Trophoblast cell (in vitro differentiated cells and primary cell): ENCODE measurements around the gene HPSE2.
A peak's percentile ranks its signal among the peaks of the same experiment; 100 is the strongest.

Source experiments
- DNase-seq, 2 donors: peaks; one replicate each; pipeline ENCODE4 v3.0.0-alpha.2; 2016
- H2AFZ ChIP-seq: 2 replicates; pipeline ENCODE4 v1.6.1; 2013; ENCODE audit warnings: low read length, moderate library complexity, mild to moderate bottlenecking; ENCODE audit not compliant: insufficient read depth, poor library complexity
- H2AK5ac ChIP-seq: 2 replicates; pipeline ENCODE4 v1.6.1; 2013; ENCODE audit warnings: mild to moderate bottlenecking, low read length
- H2BK120ac ChIP-seq: 2 replicates; pipeline ENCODE4 v1.6.1; 2013; ENCODE audit warnings: low read length, mild to moderate bottlenecking, moderate library complexity; ENCODE audit not compliant: insufficient read depth, poor library complexity
- H2BK12ac ChIP-seq: 2 replicates; pipeline ENCODE4 v1.6.1; 2013; ENCODE audit warnings: mild to moderate bottlenecking, low read length, moderate library complexity
- H2BK5ac ChIP-seq: 2 replicates; pipeline ENCODE4 v1.6.1; 2013; ENCODE audit warnings: low read length, low read depth, moderate library complexity, mild to moderate bottlenecking; ENCODE audit not compliant: poor library complexity
- H3K14ac ChIP-seq: 2 replicates; pipeline ENCODE4 v1.6.1; 2013; ENCODE audit warnings: mild to moderate bottlenecking, low read length
- H3K18ac ChIP-seq: 2 replicates; pipeline ENCODE4 v1.6.1; 2013; ENCODE audit warnings: mild to moderate bottlenecking, low read length
- H3K23ac ChIP-seq: 2 replicates; pipeline ENCODE4 v1.6.1; 2013; ENCODE audit warnings: low read length
- H3K27ac ChIP-seq: 2 replicates; pipeline ENCODE4 v1.5.1; 2013; ENCODE audit warnings: low read depth, mild to moderate bottlenecking, inconsistent platforms, low read length, moderate library complexity
- H3K27me3 ChIP-seq: 2 replicates; pipeline ENCODE4 v1.6.1; 2013; ENCODE audit warnings: inconsistent platforms, mild to moderate bottlenecking, low read length, moderate library complexity; ENCODE audit not compliant: insufficient read depth
- H3K36me3 ChIP-seq, 2 experiments: 1 replicate in 1 of 2; 2 replicates in 1 of 2; pipeline ENCODE4 v1.6.1; 2013; ENCODE audit warnings: low read length in 2 of 2, mild to moderate bottlenecking in 2 of 2, moderate library complexity in 1 of 2; ENCODE audit not compliant: insufficient read depth in 2 of 2, control insufficient read depth in 1 of 2
- H3K4ac ChIP-seq: 2 replicates; pipeline ENCODE4 v1.6.1; 2013; ENCODE audit warnings: low read depth, mild to moderate bottlenecking, low read length, moderate library complexity
- H3K4me1 ChIP-seq, 2 experiments: 1 replicate in 1 of 2; 2 replicates in 1 of 2; pipeline ENCODE4 v1.6.1; 2013; ENCODE audit warnings: low read length in 2 of 2, mild to moderate bottlenecking in 2 of 2, moderate library complexity in 1 of 2; ENCODE audit not compliant: insufficient read depth in 2 of 2, control insufficient read depth in 1 of 2
- H3K4me2 ChIP-seq: 2 replicates; pipeline ENCODE4 v1.6.1; 2013; ENCODE audit warnings: inconsistent platforms, mild to moderate bottlenecking, low read length, moderate library complexity
- H3K4me3 ChIP-seq: 2 replicates; pipeline ENCODE4 v1.5.1; 2013; ENCODE audit warnings: mild to moderate bottlenecking, low read depth, low read length, inconsistent platforms
- H3K79me1 ChIP-seq: one replicate; pipeline ENCODE4 v1.6.1; 2013; ENCODE audit warnings: low read length
- H3K79me2 ChIP-seq: 2 replicates; pipeline ENCODE4 v1.6.1; 2013; ENCODE audit warnings: low read length, mild to moderate bottlenecking; ENCODE audit not compliant: control insufficient read depth, insufficient read depth, poor library complexity
- H3K9ac ChIP-seq: 2 replicates; pipeline ENCODE4 v1.6.1; 2013; ENCODE audit warnings: mild to moderate bottlenecking, low read length
- H3K9me3 ChIP-seq: 2 replicates; pipeline ENCODE4 v1.6.1; 2013; ENCODE audit warnings: low read depth, mild to moderate bottlenecking, control low read depth, inconsistent platforms, low read length; ENCODE audit not compliant: insufficient read depth
- H4K12ac ChIP-seq: 2 replicates; pipeline ENCODE4 v1.6.1; 2013; ENCODE audit warnings: low read depth, mild to moderate bottlenecking, low read length, moderate library complexity
- H4K8ac ChIP-seq: 2 replicates; pipeline ENCODE4 v1.6.1; 2013; ENCODE audit warnings: low read depth, mild to moderate bottlenecking, low read length, moderate library complexity
- H4K91ac ChIP-seq: one replicate; pipeline ENCODE4 v1.6.1; 2013; ENCODE audit warnings: low read depth, mild to moderate bottlenecking, low read length, moderate library complexity
- WGBS: extraction: QIAGEN DNeasy Blood & Tissue Kit; methylation state at CpG from one replicate; pipeline ENCODE4 v1.1.7; 2013; ENCODE audit warnings: missing lambda C conversion rate; ENCODE audit not compliant: insufficient read length, insufficient coverage; ENCODE audit errors: extremely low coverage; 5-methylcytosine and 5-hydroxymethylcytosine counted together

Gene HPSE2

DNA sequence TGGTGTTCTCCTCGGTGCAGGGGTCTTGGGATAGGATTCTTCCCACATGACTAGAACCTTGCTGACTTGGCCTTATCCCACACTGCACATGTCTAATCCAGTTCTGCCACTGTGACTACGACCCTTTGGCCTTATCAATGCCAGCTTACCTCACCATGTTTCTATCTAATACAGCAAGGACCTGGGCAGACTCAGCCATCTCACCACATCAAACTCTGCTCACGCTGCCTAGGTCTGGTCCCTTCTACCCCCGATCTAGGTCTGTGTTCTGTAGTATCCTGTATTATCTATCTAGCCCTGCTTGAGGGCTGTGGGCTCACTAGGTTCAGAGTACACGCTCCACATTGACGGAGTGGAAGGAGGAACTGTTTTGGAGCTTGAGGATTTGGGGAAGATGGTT lies 282.4 kb downstream of the HPSE2 start:
- no peak overlapping the region for H3K27ac ChIP-seq
- no peak overlapping the region for H3K14ac ChIP-seq
- no peak overlapping the region for H2AFZ ChIP-seq
- no peak overlapping the region for H2BK5ac ChIP-seq
- H3K4me2 ChIP-seq = no peak overlapping the region
- H3K4ac ChIP-seq = no peak overlapping the region
- no peak overlapping the region for H3K9ac ChIP-seq
- H3K36me3 ChIP-seq = no peaks in the 10 kb centered on the region
- no peaks in the 10 kb centered on the region for H3K9me3 ChIP-seq
- H2BK120ac ChIP-seq = no peak overlapping the region
- DNase-seq = no peak
- no peak overlapping the region for H4K8ac ChIP-seq
- no CpG with 5 or more reads among the region's 6 CpGs for WGBS
- no peak overlapping the region for H3K18ac ChIP-seq
- peaks cover 3 to 14% of the 10 kb centered on the region in 2 experiments for H3K4me1 ChIP-seq
- H4K91ac ChIP-seq = no peak overlapping the region
- H3K79me2 ChIP-seq = no peaks in the 10 kb centered on the region
- H2BK12ac ChIP-seq = no peak overlapping the region
- no peaks in the 10 kb centered on the region for H3K27me3 ChIP-seq
- H3K79me1 ChIP-seq = no peaks in the 10 kb centered on the region
- H2AK5ac ChIP-seq = no peak overlapping the region
- no peak overlapping the region for H3K4me3 ChIP-seq
- no peak overlapping the region for H3K23ac ChIP-seq
- H4K12ac ChIP-seq = no peak overlapping the region

DNA sequence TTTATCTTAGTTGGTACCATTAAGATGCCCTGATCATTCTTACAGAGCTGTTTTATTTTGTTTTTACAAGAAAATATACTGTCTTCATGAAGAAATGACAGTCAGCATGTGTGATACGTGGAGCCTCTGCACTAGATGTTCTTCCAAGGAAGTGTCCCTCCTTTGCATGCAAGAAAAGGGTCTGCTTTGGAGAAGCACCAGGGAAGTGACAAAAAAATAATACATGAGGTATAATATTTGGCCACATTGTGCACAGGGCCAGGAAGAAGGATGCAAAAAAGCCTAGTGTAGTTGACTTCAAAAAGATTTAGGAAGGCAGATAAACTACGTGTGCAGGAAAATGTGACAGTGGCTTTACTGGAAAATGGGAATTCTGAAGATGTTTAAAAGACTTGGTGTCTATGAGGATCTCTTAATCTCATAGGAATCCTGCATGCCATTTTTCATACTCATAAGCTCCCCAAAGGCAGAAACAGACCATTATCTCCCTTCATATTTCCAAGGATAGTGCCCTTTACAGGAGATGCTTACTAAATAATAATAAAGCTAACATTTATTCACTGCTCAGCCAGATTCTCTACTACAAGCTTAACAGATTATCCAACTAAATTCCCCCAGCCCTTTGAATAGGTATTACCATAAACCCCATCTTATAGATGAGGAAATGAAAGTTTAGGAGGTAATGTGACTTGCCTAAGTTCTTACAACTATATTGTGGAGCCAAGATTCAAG lies 284.2 kb downstream of the HPSE2 start:
- Histone ChIP-seq H2BK120ac (no peak overlapping the region), H4K8ac (no peak overlapping the region), H3K23ac (no peak overlapping the region), H3K18ac (no peak overlapping the region), H3K4ac (no peak overlapping the region), H2BK5ac (no peak overlapping the region), H3K27me3 (no peaks in the 10 kb centered on the region), H4K91ac (no peak overlapping the region), H3K36me3 (no peaks in the 10 kb centered on the region), H3K9me3 (no peaks in the 10 kb centered on the region), H3K79me1 (no peaks in the 10 kb centered on the region), H2AFZ (no peak overlapping the region), H3K79me2 (no peaks in the 10 kb centered on the region), H3K9ac (no peak overlapping the region), H3K14ac (no peak overlapping the region), H2BK12ac (no peak overlapping the region), H3K27ac (no peak overlapping the region), H3K4me3 (no peak overlapping the region), H3K4me1 (peaks cover 0 to 8% of the 10 kb centered on the region in 2 experiments), H3K4me2 (no peak overlapping the region), H2AK5ac (no peak overlapping the region), H4K12ac (no peak overlapping the region)
- no peak for DNase-seq
- WGBS = no CpG with 5 or more reads among the region's 2 CpGs

DNA sequence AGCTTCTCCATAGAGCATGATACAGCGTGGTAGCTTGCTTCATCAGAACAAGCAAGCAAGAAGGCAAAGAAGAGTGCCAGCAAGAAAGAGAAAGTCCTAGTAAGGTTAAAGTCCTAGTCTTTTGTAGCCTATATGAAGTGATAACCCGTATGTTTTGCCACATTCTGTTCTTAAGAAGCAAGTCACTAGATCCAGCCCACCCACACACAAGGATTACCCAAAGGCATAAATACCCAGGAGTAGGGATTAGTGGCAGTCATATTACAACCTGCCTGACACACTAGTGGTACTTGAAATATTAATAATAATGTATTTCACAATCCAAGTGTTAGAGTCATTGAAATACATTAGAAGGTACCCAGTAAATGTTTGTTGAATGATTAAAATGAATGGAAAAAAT lies 285.5 kb downstream of the HPSE2 start:
- no peaks in the 10 kb centered on the region for H3K36me3 ChIP-seq
- H3K14ac ChIP-seq = no peak overlapping the region
- WGBS = no CpG with 5 or more reads among the region's 2 CpGs
- H3K27ac ChIP-seq = no peak overlapping the region
- H3K79me2 ChIP-seq = no peaks in the 10 kb centered on the region
- no peak overlapping the region for H3K4me2 ChIP-seq
- H3K9me3 ChIP-seq = no peaks in the 10 kb centered on the region
- H3K9ac ChIP-seq = no peak overlapping the region
- no peak overlapping the region for H4K8ac ChIP-seq
- no peak overlapping the region for H4K91ac ChIP-seq
- H3K4me1 ChIP-seq = peaks cover 0 to 6% of the 10 kb centered on the region in 2 experiments
- peak in 1 of 2 donors; percentile 22 for DNase-seq
- H3K18ac ChIP-seq = no peak overlapping the region
- no peak overlapping the region for H2BK12ac ChIP-seq
- no peak overlapping the region for H2AFZ ChIP-seq
- no peaks in the 10 kb centered on the region for H3K79me1 ChIP-seq
- no peak overlapping the region for H3K4ac ChIP-seq
- no peak overlapping the region for H2BK5ac ChIP-seq
- no peak overlapping the region for H3K23ac ChIP-seq
- no peaks in the 10 kb centered on the region for H3K27me3 ChIP-seq
- H4K12ac ChIP-seq = no peak overlapping the region
- H3K4me3 ChIP-seq = no peak overlapping the region
- no peak overlapping the region for H2BK120ac ChIP-seq
- no peak overlapping the region for H2AK5ac ChIP-seq

DNA sequence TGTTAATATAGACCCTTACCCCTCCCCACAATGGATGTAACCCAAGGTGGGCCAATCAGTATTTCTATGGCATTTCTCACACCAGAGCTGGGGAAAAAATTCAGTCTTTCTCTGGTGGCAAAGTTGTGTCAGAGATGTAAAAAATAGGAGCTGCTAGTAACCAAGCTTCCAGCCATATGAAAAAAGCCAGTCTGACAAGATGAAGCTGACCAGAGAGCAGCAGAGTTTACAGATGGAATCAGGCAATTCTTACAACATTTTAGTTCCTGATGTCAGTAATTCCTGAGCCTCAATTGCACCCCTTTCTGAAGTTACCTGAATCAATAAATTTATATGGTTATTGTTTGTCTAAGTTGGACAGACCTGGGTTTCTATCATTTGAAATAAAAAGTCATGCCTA lies 286.3 kb downstream of the HPSE2 start:
- Histone ChIP-seq H3K23ac (no peak overlapping the region), H3K4me1 (peaks cover 0 to 6% of the 10 kb centered on the region in 2 experiments), H3K4me2 (no peak overlapping the region), H2BK120ac (no peak overlapping the region), H3K4ac (no peak overlapping the region), H3K36me3 (no peaks in the 10 kb centered on the region), H3K4me3 (no peak overlapping the region), H2BK12ac (no peak overlapping the region), H4K12ac (no peak overlapping the region), H2BK5ac (no peak overlapping the region), H4K91ac (no peak overlapping the region), H3K27ac (no peak overlapping the region), H3K9ac (no peak overlapping the region), H3K14ac (no peak overlapping the region), H3K79me1 (no peaks in the 10 kb centered on the region), H3K79me2 (no peaks in the 10 kb centered on the region), H2AFZ (no peak overlapping the region), H2AK5ac (no peak overlapping the region), H3K27me3 (no peaks in the 10 kb centered on the region), H3K18ac (no peak overlapping the region), H3K9me3 (no peaks in the 10 kb centered on the region), H4K8ac (no peak overlapping the region)
- DNase-seq = no peak
